SK-N-MC (cell line): ENCODE results near the gene UMAD1.

ENCODE experiments used
- EZH2 ChIP-seq: fragments of 200-600 bp; sonication (generic); IDR thresholded peaks from one replicate; pipeline ENCODE4 v1.6.1; 2017; ENCODE audit warnings: antibody characterized with exemption
- FOXP2 ChIP-seq: optimal IDR thresholded peaks from 2 replicates; pipeline ENCODE3; 2011; ENCODE audit warnings: mild to moderate bottlenecking, moderate library complexity; ENCODE audit not compliant: insufficient read depth; ENCODE audit errors: extremely low read length, control extremely low read depth
- POLR2AphosphoS5 ChIP-seq: IDR thresholded peaks from 2 replicates; pipeline ENCODE4 v1.6.1; 2012; ENCODE audit warnings: mild to moderate bottlenecking, low read depth, low read length, borderline replicate concordance

- no peak for TF ChIP-seq EZH2
- TF ChIP-seq POLR2AphosphoS5: no peak
- TF ChIP-seq FOXP2: no peak
Measured at GRCh38 chr7:7769710-7770627, 129.4 kb downstream of the UMAD1 start.
